K562 (cell line): ENCODE results near the gene CACNA2D3. TPM values are rescaled to one million over a fixed set of nuclear protein-coding genes. Genes with fewer than 3 reads are reported as not detected.

Experiments used
- ATAC-seq: fragments of 200-7000 bp; cut with Tn5 transposase; 3 replicates; pipeline ENCODE4 v1.9.1; 2020; ENCODE audit warnings: moderate library complexity
- BruUV-seq: library from RNA; stranded (reverse); fragments of 400-500 nt; replicated peaks from 2 replicates; lab custom pipeline; 2021; lab: Mats Ljungman, UMichigan
- CTCF ChIA-PET: fragments of 300-600 bp; formaldehyde crosslinking; extraction: SDS; loops from one replicate; lab custom pipeline; 2021; ENCODE audit warnings: low intra/inter-chr PET ratio; lab: Yijun Ruan, JAX
- POLR2A ChIA-PET: fragments of 300-600, 350-650 bp; sonication (Branson Sonifier 250); formaldehyde crosslinking; extraction: SDS; loops from one replicate; lab custom pipeline; 2021; ENCODE audit warnings: antibody characterized with exemption, inconsistent platforms; lab: Yijun Ruan, JAX
- DNase-seq, 4 experiments: peaks; one replicate each; pipeline versions ENCODE4 v3.0.0 to v3.0.0-alpha.2; 2011 to 2018; ENCODE audit warnings: low spot score in 3 of 4, mixed read lengths in 3 of 4; ENCODE audit errors: extremely low read depth in 1 of 4
- FAIRE-seq: peaks from 2 replicates; lab custom pipeline; 2011; peaks lifted over from hg19 to GRCh38; lab: Jason Lieb, UNC
- H2AFZ ChIP-seq: 2 replicates; pipeline ENCODE4 v1.6.0; 2011; ENCODE audit warnings: low read depth, low read length, control low read depth, inconsistent platforms
- H3K27ac ChIP-seq: fragments of 200-600 bp; 3 replicates; pipeline ENCODE4 v1.8.0; 2011; ENCODE audit warnings: low read depth, mild to moderate bottlenecking, control low read depth, inconsistent platforms, low read length, moderate library complexity, mixed read lengths; ENCODE audit errors: extremely low read depth
- H3K27me3 ChIP-seq, 2 experiments: fragments of 300-600 bp in 1 of 2; 2 replicates in 1 of 2; 3 replicates in 1 of 2; pipeline versions ENCODE4 v1.6.0 to v1.8.0; 2011; ENCODE audit warnings: inconsistent platforms in 2 of 2, low read length in 2 of 2, mild to moderate bottlenecking in 1 of 2, mixed read lengths in 1 of 2, moderate library complexity in 1 of 2; ENCODE audit not compliant: control insufficient read depth in 2 of 2, insufficient read depth in 2 of 2
- H3K36me3 ChIP-seq: fragments of 300-600 bp; 3 replicates; pipeline ENCODE4 v1.8.0; 2011; ENCODE audit warnings: mild to moderate bottlenecking, low read length, inconsistent platforms; ENCODE audit not compliant: control insufficient read depth, insufficient read depth
- H3K4me1 ChIP-seq, 2 experiments: fragments of 200-600 bp in 1 of 2; replicated peaks in 1 of 2; 2 replicates in 1 of 2; 3 replicates in 1 of 2; pipeline versions ENCODE4 v1.5.1 to v1.8.0; 2011; ENCODE audit warnings: inconsistent platforms in 2 of 2, low read length in 2 of 2, mild to moderate bottlenecking in 1 of 2, mixed read lengths in 1 of 2, moderate library complexity in 1 of 2; ENCODE audit not compliant: control insufficient read depth in 2 of 2, insufficient read depth in 2 of 2
- H3K4me2 ChIP-seq: 2 replicates; pipeline ENCODE4 v1.6.1; 2011; ENCODE audit warnings: low read length, control low read depth, inconsistent platforms, mixed read lengths; ENCODE audit not compliant: insufficient read depth
- H3K4me3 ChIP-seq: fragments of 200-600 bp; sonication (generic), shearing (Covaris generic); 2 replicates; pipeline ENCODE4 v1.5.1; 2016; ENCODE audit warnings: control low read depth, inconsistent platforms
- H3K79me2 ChIP-seq: fragments of 200-600 bp; 3 replicates; pipeline ENCODE4 v1.8.0; 2011; ENCODE audit warnings: low read length, inconsistent platforms; ENCODE audit not compliant: control insufficient read depth, insufficient read depth
- H3K9ac ChIP-seq, 2 experiments: 2 replicates each; pipeline versions ENCODE4 v1.6.0 to v1.6.1; 2011; ENCODE audit warnings: low read depth in 2 of 2, low read length in 2 of 2, control low read depth in 1 of 2, inconsistent platforms in 1 of 2, mild to moderate bottlenecking in 1 of 2, mixed read lengths in 1 of 2; ENCODE audit not compliant: insufficient read depth in 1 of 2
- H3K9me1 ChIP-seq: one replicate; pipeline ENCODE4 v1.6.0; 2011; ENCODE audit warnings: inconsistent platforms, mild to moderate bottlenecking, low read length, moderate library complexity; ENCODE audit not compliant: control insufficient read depth, insufficient read depth
- H3K9me3 ChIP-seq: replicated peaks from 2 replicates; pipeline ENCODE4 v1.5.1; 2011; ENCODE audit warnings: low read depth, low read length, inconsistent platforms; ENCODE audit not compliant: control insufficient read depth, insufficient read depth
- H4K20me1 ChIP-seq: replicated peaks from 2 replicates; pipeline ENCODE4 v1.6.1; 2011; ENCODE audit warnings: low read length, inconsistent platforms, mixed read lengths; ENCODE audit not compliant: control insufficient read depth, insufficient read depth
- ATF1 ChIP-seq, 2 experiments: fragments of 450-650 bp in 1 of 2; IDR thresholded peaks; 2 replicates each; pipeline ENCODE4 v1.6.1; 2016; ENCODE audit warnings: missing compliant biosample characterization in 1 of 2, missing genetic modification characterization in 1 of 2
- ATF7 ChIP-seq: fragments of 450-650 bp; IDR thresholded peaks from 2 replicates; pipeline ENCODE4 v1.7.1; 2014; ENCODE audit warnings: mild to moderate bottlenecking, moderate library complexity
- E2F3 ChIP-seq: fragments of 250-450 bp; sonication (Bioruptor Pico); IDR thresholded peaks from 2 replicates; pipeline ENCODE4 v1.4.0; 2020; ENCODE audit warnings: mild to moderate bottlenecking
- KAT2B ChIP-seq: IDR thresholded peaks from one replicate; pipeline ENCODE4 v1.6.1; 2012; ENCODE audit warnings: low read depth, mild to moderate bottlenecking, control low read depth, inconsistent platforms, low read length, moderate library complexity
- PCBP2 ChIP-seq: fragments of 200-400 bp; formaldehyde crosslinking; IDR thresholded peaks from 2 replicates; pipeline ENCODE4 v1.6.1; 2018; ENCODE audit warnings: low read length, low read depth, mild to moderate bottlenecking, moderate library complexity; ENCODE audit not compliant: poor library complexity, severe bottlenecking
- SNIP1 ChIP-seq: fragments of 450-650 bp; IDR thresholded peaks from 2 replicates; pipeline ENCODE4 v1.7.1; 2017; ENCODE audit warnings: low read depth, mild to moderate bottlenecking
- STAT5A ChIP-seq: IDR thresholded peaks from 2 replicates; pipeline ENCODE4 v1.6.1; 2012; ENCODE audit warnings: low read length, inconsistent platforms, borderline replicate concordance
- TCFL5 ChIP-seq: fragments of 250-450 bp; sonication (Bioruptor Pico); conservative IDR thresholded peaks from 2 replicates; pipeline ENCODE4 v1.6.1; 2021; ENCODE audit warnings: mild to moderate bottlenecking, moderate library complexity, matching md5 sums
- ZNF232 ChIP-seq: sonication (generic); formaldehyde crosslinking; IDR thresholded peaks from 2 replicates; pipeline ENCODE4 v1.8.0; 2022; ENCODE audit warnings: mild to moderate bottlenecking, missing genetic modification reagents
- ZNF282 ChIP-seq: sonication (generic); formaldehyde crosslinking; IDR thresholded peaks from 2 replicates; pipeline ENCODE4 v1.8.1; 2023; ENCODE audit warnings: missing genetic modification reagents
- ZNF830 ChIP-seq: fragments of 250-450 bp; sonication (Bioruptor Pico); IDR thresholded peaks from 2 replicates; pipeline ENCODE4 v1.5.0; 2021; ENCODE audit warnings: mild to moderate bottlenecking
- WGBS: fragments of 100-300 bp; shearing (Covaris generic); methylation state at CpG from one replicate; pipeline ENCODE4 v1.1.6; 2016; ENCODE audit warnings: low coverage, mixed read lengths; ENCODE audit not compliant: insufficient coverage; ENCODE audit errors: missing lambda C conversion rate; 5-methylcytosine and 5-hydroxymethylcytosine counted together
- in situ Hi-C: fragments of 300-500 bp; cut with MboI; formaldehyde crosslinking; loops from 4 replicates; pipeline ENCODE4 v1.15.0; 2018; ENCODE audit warnings: inconsistent platforms, mixed read lengths
- intact Hi-C: fragments of 100-400 bp; cut with micrococcal nuclease; formaldehyde crosslinking; loops from 2 replicates; pipeline ENCODE4 v1.14.2; 2022
- polyA plus RNA-seq, 8 experiments: library from polyadenylated mRNA; depleted of rRNA in 4 of 8; stranded (reverse) in 5 of 8; unstranded in 3 of 8; fragments of >200 nt; fragmentation: Nextera tagmentation in 2 of 8; fragmentation: Illumina TruSeq in 1 of 8; extraction: Ambion mirVana in 2 of 8; extraction: Trizol in 1 of 8; gene quantifications; 2 replicates each; pipeline versions ENCODE4 v1.2.1 to v1.2.3, GENCODE V29; 2011 to 2014; ENCODE audit warnings: inconsistent platforms in 1 of 8, missing spikeins in 1 of 8
- total RNA-seq, 7 experiments: library from RNA; depleted of rRNA in 6 of 7; stranded (reverse); fragments of >200 nt in 6 of 7; fragmentation: Illumina TruSeq in 2 of 7; extraction: Trizol in 2 of 7; gene quantifications; 2 replicates each; pipeline versions ENCODE4 v1.2.1 to v1.2.3, GENCODE V29; 2011 to 2021; ENCODE audit warnings: low replicate concordance in 1 of 7
- TF ChIP-seq, protein P1 (sequence below): fragments of 450-650 bp; IDR thresholded peaks from 2 replicates; pipeline ENCODE4 v1.6.1; 2017; ENCODE audit warnings: mild to moderate bottlenecking, moderate library complexity
- TF ChIP-seq, protein P2 (sequence below): IDR thresholded peaks from 3 replicates; pipeline ENCODE4 v1.6.1; 2011; ENCODE audit warnings: borderline replicate concordance, mild to moderate bottlenecking, moderate library complexity; ENCODE audit not compliant: insufficient read length; ENCODE audit errors: extremely low read depth
- TF ChIP-seq, protein P3 (sequence below): fragments of 150-350 bp; conservative IDR thresholded peaks from 2 replicates; pipeline ENCODE4 v1.6.1; 2014; ENCODE audit warnings: low read length

Gene CACNA2D3
- total and polyA plus RNA-seq, 9 of the 15 experiments (the other 6 are each of a cell fraction or from before 2014, with no cell fraction given): 0.01 TPM; not detected in 8

GRCh38 chr3:54358316-54358715 is 236.0 kb downstream of the CACNA2D3 start:
- FAIRE-seq (no peak), DNase-seq (no peak)
- no peaks in the 10 kb centered on the region for H3K79me2 ChIP-seq
- WGBS: 0% methylated on average over 4 of the region's 4 CpGs
- no peak overlapping the region for H2AFZ ChIP-seq
- H3K9ac ChIP-seq: no peak overlapping the region
- BruUV-seq: no TSS peak
- TF ChIP-seq, protein P1, sequence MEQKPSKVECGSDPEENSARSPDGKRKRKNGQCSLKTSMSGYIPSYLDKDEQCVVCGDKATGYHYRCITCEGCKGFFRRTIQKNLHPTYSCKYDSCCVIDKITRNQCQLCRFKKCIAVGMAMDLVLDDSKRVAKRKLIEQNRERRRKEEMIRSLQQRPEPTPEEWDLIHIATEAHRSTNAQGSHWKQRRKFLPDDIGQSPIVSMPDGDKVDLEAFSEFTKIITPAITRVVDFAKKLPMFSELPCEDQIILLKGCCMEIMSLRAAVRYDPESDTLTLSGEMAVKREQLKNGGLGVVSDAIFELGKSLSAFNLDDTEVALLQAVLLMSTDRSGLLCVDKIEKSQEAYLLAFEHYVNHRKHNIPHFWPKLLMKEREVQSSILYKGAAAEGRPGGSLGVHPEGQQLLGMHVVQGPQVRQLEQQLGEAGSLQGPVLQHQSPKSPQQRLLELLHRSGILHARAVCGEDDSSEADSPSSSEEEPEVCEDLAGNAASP: no peak
- no peak for TF ChIP-seq ATF7
- TF ChIP-seq, protein P2, sequence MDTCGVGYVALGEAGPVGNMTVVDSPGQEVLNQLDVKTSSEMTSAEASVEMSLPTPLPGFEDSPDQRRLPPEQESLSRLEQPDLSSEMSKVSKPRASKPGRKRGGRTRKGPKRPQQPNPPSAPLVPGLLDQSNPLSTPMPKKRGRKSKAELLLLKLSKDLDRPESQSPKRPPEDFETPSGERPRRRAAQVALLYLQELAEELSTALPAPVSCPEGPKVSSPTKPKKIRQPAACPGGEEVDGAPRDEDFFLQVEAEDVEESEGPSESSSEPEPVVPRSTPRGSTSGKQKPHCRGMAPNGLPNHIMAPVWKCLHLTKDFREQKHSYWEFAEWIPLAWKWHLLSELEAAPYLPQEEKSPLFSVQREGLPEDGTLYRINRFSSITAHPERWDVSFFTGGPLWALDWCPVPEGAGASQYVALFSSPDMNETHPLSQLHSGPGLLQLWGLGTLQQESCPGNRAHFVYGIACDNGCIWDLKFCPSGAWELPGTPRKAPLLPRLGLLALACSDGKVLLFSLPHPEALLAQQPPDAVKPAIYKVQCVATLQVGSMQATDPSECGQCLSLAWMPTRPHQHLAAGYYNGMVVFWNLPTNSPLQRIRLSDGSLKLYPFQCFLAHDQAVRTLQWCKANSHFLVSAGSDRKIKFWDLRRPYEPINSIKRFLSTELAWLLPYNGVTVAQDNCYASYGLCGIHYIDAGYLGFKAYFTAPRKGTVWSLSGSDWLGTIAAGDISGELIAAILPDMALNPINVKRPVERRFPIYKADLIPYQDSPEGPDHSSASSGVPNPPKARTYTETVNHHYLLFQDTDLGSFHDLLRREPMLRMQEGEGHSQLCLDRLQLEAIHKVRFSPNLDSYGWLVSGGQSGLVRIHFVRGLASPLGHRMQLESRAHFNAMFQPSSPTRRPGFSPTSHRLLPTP: no peak
- TF ChIP-seq ZNF282 (CRISPR knock-in tag): no peak
- TF ChIP-seq ZNF830 (CRISPR knock-in tag): no peak
- TF ChIP-seq ZNF232 (CRISPR knock-in tag): no peak
- no peak for TF ChIP-seq SNIP1
- no peak for TF ChIP-seq ATF1 (CRISPR knock-in tag; IDR thresholded peaks at IDR 0.05)
- TF ChIP-seq ATF1 (tag; IDR thresholded peaks at IDR 0.05): no peak
- TF ChIP-seq PCBP2: no peak
- no peak for TF ChIP-seq KAT2B
- TF ChIP-seq E2F3 (CRISPR knock-in tag): no peak
- TF ChIP-seq, protein P3, sequence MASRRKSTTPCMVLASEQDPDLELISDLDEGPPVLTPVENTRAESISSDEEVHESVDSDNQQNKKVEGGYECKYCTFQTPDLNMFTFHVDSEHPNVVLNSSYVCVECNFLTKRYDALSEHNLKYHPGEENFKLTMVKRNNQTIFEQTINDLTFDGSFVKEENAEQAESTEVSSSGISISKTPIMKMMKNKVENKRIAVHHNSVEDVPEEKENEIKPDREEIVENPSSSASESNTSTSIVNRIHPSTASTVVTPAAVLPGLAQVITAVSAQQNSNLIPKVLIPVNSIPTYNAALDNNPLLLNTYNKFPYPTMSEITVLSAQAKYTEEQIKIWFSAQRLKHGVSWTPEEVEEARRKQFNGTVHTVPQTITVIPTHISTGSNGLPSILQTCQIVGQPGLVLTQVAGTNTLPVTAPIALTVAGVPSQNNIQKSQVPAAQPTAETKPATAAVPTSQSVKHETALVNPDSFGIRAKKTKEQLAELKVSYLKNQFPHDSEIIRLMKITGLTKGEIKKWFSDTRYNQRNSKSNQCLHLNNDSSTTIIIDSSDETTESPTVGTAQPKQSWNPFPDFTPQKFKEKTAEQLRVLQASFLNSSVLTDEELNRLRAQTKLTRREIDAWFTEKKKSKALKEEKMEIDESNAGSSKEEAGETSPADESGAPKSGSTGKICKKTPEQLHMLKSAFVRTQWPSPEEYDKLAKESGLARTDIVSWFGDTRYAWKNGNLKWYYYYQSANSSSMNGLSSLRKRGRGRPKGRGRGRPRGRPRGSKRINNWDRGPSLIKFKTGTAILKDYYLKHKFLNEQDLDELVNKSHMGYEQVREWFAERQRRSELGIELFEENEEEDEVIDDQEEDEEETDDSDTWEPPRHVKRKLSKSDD: no peak
- no peak for TF ChIP-seq STAT5A
- TF ChIP-seq TCFL5 (CRISPR knock-in tag): no peak
- TF ChIP-seq, all 486 proteins: peak for 0
- Histone ChIP-seq H3K9me3 (no peaks in the 10 kb centered on the region), H3K4me1 (no peaks in the 10 kb centered on the region), H3K4me2 (no peak overlapping the region), H4K20me1 (no peaks in the 10 kb centered on the region), H3K4me3 (no peak overlapping the region), H3K36me3 (no peaks in the 10 kb centered on the region), H3K9me1 (no peaks in the 10 kb centered on the region), H3K27ac (no peak overlapping the region), H3K27me3 (0 out of 5 replicates have a peak, but pooled peaks cover 0 to 4% of the 10 kb centered on the region in 2 experiments)
- ChIA-PET POLR2A (no interaction called here), CTCF (no interaction called here)
- in situ Hi-C loops: no loop called here
- no peak for ATAC-seq
- intact Hi-C loops: no loop called here
